Ishikawa (cell line): ENCODE data around the gene CTSZ.

Source experiments
- CEBPB ChIP-seq: IDR thresholded peaks from 2 replicates; pipeline ENCODE4 v1.6.1; 2012
- CREB1 ChIP-seq: IDR thresholded peaks from 2 replicates; pipeline ENCODE4 v1.6.1; 2012; ENCODE audit warnings: low read depth
- EGR1 ChIP-seq: IDR thresholded peaks from 2 replicates; pipeline ENCODE4 v1.6.1; 2012
- EP300 ChIP-seq: IDR thresholded peaks from 2 replicates; pipeline ENCODE4 v1.6.1; 2012; ENCODE audit warnings: borderline replicate concordance
- FOXM1 ChIP-seq: IDR thresholded peaks from 2 replicates; pipeline ENCODE4 v1.6.1; 2012; ENCODE audit warnings: low read depth, borderline replicate concordance
- MAX ChIP-seq: IDR thresholded peaks from 2 replicates; pipeline ENCODE4 v1.6.1; 2012
- NFIC ChIP-seq: IDR thresholded peaks from 2 replicates; pipeline ENCODE4 v1.6.1; 2012
- RAD21 ChIP-seq: IDR thresholded peaks from 2 replicates; pipeline ENCODE4 v1.6.1; 2012; ENCODE audit warnings: low read depth
- REST ChIP-seq: IDR thresholded peaks from 2 replicates; pipeline ENCODE4 v1.6.1; 2012; ENCODE audit warnings: low read depth, mild to moderate bottlenecking
- TAF1 ChIP-seq: IDR thresholded peaks from 2 replicates; pipeline ENCODE4 v1.6.1; 2012; ENCODE audit warnings: low read depth, mild to moderate bottlenecking
- TCF12 ChIP-seq: IDR thresholded peaks from 2 replicates; pipeline ENCODE4 v1.6.1; 2012; ENCODE audit warnings: low read depth
- TEAD4 ChIP-seq: IDR thresholded peaks from 2 replicates; pipeline ENCODE4 v1.6.1; 2012
- USF1 ChIP-seq: IDR thresholded peaks from 2 replicates; pipeline ENCODE4 v1.6.1; 2012
- YY1 ChIP-seq: IDR thresholded peaks from 2 replicates; pipeline ENCODE4 v1.6.1; 2012; ENCODE audit warnings: low read depth
- ZBTB7A ChIP-seq: IDR thresholded peaks from 2 replicates; pipeline ENCODE4 v1.6.1; 2012; ENCODE audit warnings: low read depth

Gene CTSZ

GRCh38 chr20:59030911-59031563 lies 24.0 kb upstream of the CTSZ start:
- TF ChIP-seq EP300: no peak
- no peak for TF ChIP-seq EGR1
- TF ChIP-seq USF1: no peak
- TF ChIP-seq YY1: no peak
- no peak for TF ChIP-seq REST
- TF ChIP-seq ZBTB7A: no peak
- TF ChIP-seq TEAD4: no peak
- TF ChIP-seq MAX: no peak
- no peak for TF ChIP-seq TAF1
- no peak for TF ChIP-seq CREB1
- TF ChIP-seq NFIC: no peak
- TF ChIP-seq RAD21: no peak
- TF ChIP-seq TCF12: no peak
- no peak for TF ChIP-seq CEBPB
- no peak for TF ChIP-seq FOXM1

GRCh38 chr20:59028812-59029211 lies 21.8 kb upstream of the CTSZ start:
- TF ChIP-seq NFIC: no peak
- TF ChIP-seq MAX: no peak
- no peak for TF ChIP-seq TEAD4
- no peak for TF ChIP-seq CEBPB
- no peak for TF ChIP-seq REST
- no peak for TF ChIP-seq TCF12
- TF ChIP-seq CREB1: no peak
- TF ChIP-seq YY1: no peak
- no peak for TF ChIP-seq EGR1
- TF ChIP-seq USF1: no peak
- no peak for TF ChIP-seq RAD21
- TF ChIP-seq FOXM1: no peak
- TF ChIP-seq EP300: no peak
- TF ChIP-seq TAF1: no peak
- TF ChIP-seq ZBTB7A: no peak

GRCh38 chr20:59027741-59028320 lies 20.8 kb upstream of the CTSZ start:
- TF ChIP-seq RAD21: no peak
- TF ChIP-seq USF1: no peak
- no peak for TF ChIP-seq REST
- TF ChIP-seq ZBTB7A: no peak
- TF ChIP-seq EP300: no peak
- TF ChIP-seq FOXM1: no peak
- TF ChIP-seq TAF1: no peak
- no peak for TF ChIP-seq CEBPB
- TF ChIP-seq CREB1: no peak
- TF ChIP-seq NFIC: no peak
- no peak for TF ChIP-seq EGR1
